ENCODE results near the gene EXOC1. TPM values are rescaled to one million over a fixed set of nuclear protein-coding genes. Genes with fewer than 3 reads are reported as not detected.

Gene EXOC1
- polyA plus RNA-seq, 1 donor (not counting 4 experiments of a cell fraction or from before 2014, with no cell fraction given) = 32.4 TPM

DNA sequence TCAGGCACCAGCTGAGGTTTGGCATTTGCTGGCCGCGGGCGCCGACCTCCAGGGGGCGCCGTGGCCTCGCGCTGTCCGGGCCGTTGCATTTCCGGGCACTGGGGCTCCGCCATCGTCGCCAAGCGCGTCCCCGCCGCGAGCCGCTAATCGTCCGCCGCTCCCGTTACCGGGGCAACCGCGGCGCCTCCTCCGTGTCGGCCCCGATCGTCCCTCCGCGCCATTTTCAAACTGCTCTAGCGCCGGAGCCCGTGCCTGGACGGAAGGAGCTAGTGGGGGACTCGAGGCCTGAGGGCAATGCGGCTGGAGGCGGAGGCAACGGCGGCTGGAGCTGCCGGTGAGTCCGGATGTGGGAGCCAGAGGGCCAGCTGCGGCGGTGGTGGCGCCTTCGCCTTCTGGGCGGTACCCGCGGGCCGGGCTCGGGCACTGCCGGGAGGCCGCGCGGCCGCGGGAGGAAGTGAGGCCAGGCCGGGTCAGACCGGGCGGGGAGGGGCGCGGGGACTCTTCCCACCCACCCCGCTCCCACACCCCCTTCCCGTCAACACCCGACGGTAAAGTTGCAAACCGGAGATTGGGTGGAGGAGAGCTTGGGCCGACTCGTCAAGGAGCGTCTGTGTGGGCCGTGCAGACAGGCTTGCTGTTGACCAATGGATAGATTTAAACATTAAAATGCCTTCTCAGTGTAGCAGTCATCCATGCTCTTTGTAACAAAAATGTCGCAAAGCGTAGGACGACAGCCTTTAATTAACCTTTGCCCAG, 95.5 kb downstream of the EXOC1 start, which contains the start of gene CEP135:
Gene CEP135, plus strand, starts transcription at position 220 of the 756 bp plus-strand sequence. CDS start 3,186 bp downstream, outside the sequence.
- no peak for TF ChIP-seq EZH2 (IDR thresholded peaks at IDR 0.05; ENCODE audit: low read length)
- TF ChIP-seq, protein P1, sequence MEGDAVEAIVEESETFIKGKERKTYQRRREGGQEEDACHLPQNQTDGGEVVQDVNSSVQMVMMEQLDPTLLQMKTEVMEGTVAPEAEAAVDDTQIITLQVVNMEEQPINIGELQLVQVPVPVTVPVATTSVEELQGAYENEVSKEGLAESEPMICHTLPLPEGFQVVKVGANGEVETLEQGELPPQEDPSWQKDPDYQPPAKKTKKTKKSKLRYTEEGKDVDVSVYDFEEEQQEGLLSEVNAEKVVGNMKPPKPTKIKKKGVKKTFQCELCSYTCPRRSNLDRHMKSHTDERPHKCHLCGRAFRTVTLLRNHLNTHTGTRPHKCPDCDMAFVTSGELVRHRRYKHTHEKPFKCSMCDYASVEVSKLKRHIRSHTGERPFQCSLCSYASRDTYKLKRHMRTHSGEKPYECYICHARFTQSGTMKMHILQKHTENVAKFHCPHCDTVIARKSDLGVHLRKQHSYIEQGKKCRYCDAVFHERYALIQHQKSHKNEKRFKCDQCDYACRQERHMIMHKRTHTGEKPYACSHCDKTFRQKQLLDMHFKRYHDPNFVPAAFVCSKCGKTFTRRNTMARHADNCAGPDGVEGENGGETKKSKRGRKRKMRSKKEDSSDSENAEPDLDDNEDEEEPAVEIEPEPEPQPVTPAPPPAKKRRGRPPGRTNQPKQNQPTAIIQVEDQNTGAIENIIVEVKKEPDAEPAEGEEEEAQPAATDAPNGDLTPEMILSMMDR (optimal IDR thresholded peaks at IDR 0.05 in 1 of 3, IDR thresholded peaks at IDR 0.05 in 1 of 3, conservative IDR thresholded peaks at IDR 0.05 in 1 of 3; ENCODE audit: extremely low read depth in 1 of 3, insufficient read depth in 2 of 3, low read length in 3 of 3) = peak; percentile 81 to 94 (median 91)
- FAIRE-seq = peak; percentile 17
- dilution Hi-C loops (cut with MboI; ENCODE audit: extremely low pct_ligation_motif_present, low sequenced_read_pairs) = no loop called here

DNA sequence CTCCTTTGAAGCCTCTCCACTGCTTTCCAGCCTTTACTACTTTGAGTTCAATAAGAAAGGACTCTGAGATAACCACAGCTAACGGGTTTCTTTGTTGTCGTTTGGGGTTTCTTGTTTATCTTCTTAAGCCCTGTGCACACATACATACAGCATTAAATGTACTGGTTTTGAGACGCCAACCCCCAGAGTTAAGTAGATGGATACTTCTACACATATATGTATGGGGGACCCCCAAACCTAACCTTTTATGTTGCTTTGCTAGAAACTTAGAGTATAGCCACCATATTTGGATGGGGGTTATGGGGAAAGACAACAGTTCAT, 96.0 kb downstream of the EXOC1 start:
- peaks cover 16% of the 10 kb centered on the region for H3K4me1 ChIP-seq (ENCODE audit: control insufficient read depth, extremely low read depth, insufficient read depth, low read length)
- H3K27ac ChIP-seq (ENCODE audit: control insufficient read depth, insufficient read depth, low read length) = peak overlapping the region; percentile 95
- no peaks in the 10 kb centered on the region for H3K9me3 ChIP-seq (ENCODE audit: control insufficient read depth, low read depth, low read length)
- TF ChIP-seq EZH2 (IDR thresholded peaks at IDR 0.05; ENCODE audit: low read length) = no peak
- TF ChIP-seq, protein P1 (optimal IDR thresholded peaks at IDR 0.05 in 1 of 3, IDR thresholded peaks at IDR 0.05 in 1 of 3, conservative IDR thresholded peaks at IDR 0.05 in 1 of 3; ENCODE audit: extremely low read depth in 1 of 3, insufficient read depth in 2 of 3, low read length in 3 of 3) = no peak
- DNase-seq (ENCODE audit: low read depth, low spot score) (no peak), FAIRE-seq (no peak)
- dilution Hi-C loops (cut with MboI; ENCODE audit: extremely low pct_ligation_motif_present, low sequenced_read_pairs) = no loop called here
- no peaks in the 10 kb centered on the region for H4K20me1 ChIP-seq (ENCODE audit: control insufficient read depth, extremely low read depth, insufficient read depth, low read length)
- no peaks in the 10 kb centered on the region for H3K36me3 ChIP-seq (ENCODE audit: control insufficient read depth in 2 of 2, extremely low read depth in 1 of 2, insufficient read depth in 2 of 2, low read length in 2 of 2)
- peak overlapping the region; percentile 92 for H2AFZ ChIP-seq (ENCODE audit: control insufficient read depth, low read length)
- peak overlapping the region; percentile 98 for H3K4me2 ChIP-seq (ENCODE audit: control insufficient read depth, extremely low read depth, insufficient read depth, low read depth, low read length)
- H3K27me3 ChIP-seq (ENCODE audit: control insufficient read depth, extremely low read depth, insufficient read depth, low read length) = no peaks in the 10 kb centered on the region
- H3K9me1 ChIP-seq (ENCODE audit: control insufficient read depth, extremely low read depth, insufficient read depth, low read length) = no peaks in the 10 kb centered on the region
- H3K9ac ChIP-seq (ENCODE audit: control insufficient read depth, extremely low read depth, insufficient read depth, low read length) = peak overlapping the region; percentile 87
- H3K4me3 ChIP-seq (ENCODE audit: control insufficient read depth in 2 of 3, extremely low read depth in 1 of 3, insufficient read depth in 2 of 3, low read depth in 1 of 3, low read length in 3 of 3) = peak overlapping the region; percentile 55 to 94 (median 90)
- peaks cover 28% of the 10 kb centered on the region for H3K79me2 ChIP-seq (ENCODE audit: control insufficient read depth, insufficient read depth, low read length)

More for the DNA sequence above, 95.5 kb downstream of the EXOC1 start, which contains the start of gene CEP135:
- Histone ChIP-seq H3K4me3 (ENCODE audit: control insufficient read depth in 2 of 3, extremely low read depth in 1 of 3, insufficient read depth in 2 of 3, low read depth in 1 of 3, low read length in 3 of 3) (peak within 1 kb of the TSS; percentile 55 to 94 (median 90)), H3K9me3 (ENCODE audit: control insufficient read depth, low read depth, low read length) (no peaks in the 10 kb centered on the region), H3K79me2 (ENCODE audit: control insufficient read depth, insufficient read depth, low read length) (peaks cover 28% of the 10 kb centered on the region), H3K4me1 (ENCODE audit: control insufficient read depth, extremely low read depth, insufficient read depth, low read length) (peaks cover 16% of the 10 kb centered on the region), H3K27ac (ENCODE audit: control insufficient read depth, insufficient read depth, low read length) (peak within 1 kb of the TSS; percentile 95), H2AFZ (ENCODE audit: control insufficient read depth, low read length) (peak within 1 kb of the TSS; percentile 92), H4K20me1 (ENCODE audit: control insufficient read depth, extremely low read depth, insufficient read depth, low read length) (no peaks in the 10 kb centered on the region), H3K4me2 (ENCODE audit: control insufficient read depth, extremely low read depth, insufficient read depth, low read depth, low read length) (peak within 1 kb of the TSS; percentile 98), H3K27me3 (ENCODE audit: control insufficient read depth, extremely low read depth, insufficient read depth, low read length) (no peaks in the 10 kb centered on the region), H3K36me3 (ENCODE audit: control insufficient read depth in 2 of 2, extremely low read depth in 1 of 2, insufficient read depth in 2 of 2, low read length in 2 of 2) (no peaks in the 10 kb centered on the region), H3K9ac (ENCODE audit: control insufficient read depth, extremely low read depth, insufficient read depth, low read length) (peak within 1 kb of the TSS; percentile 87), H3K9me1 (ENCODE audit: control insufficient read depth, extremely low read depth, insufficient read depth, low read length) (no peaks in the 10 kb centered on the region)
- DNase-seq (ENCODE audit: low read depth, low spot score) = no peak
